Sigmoid colon (tissue), 4 donors: Measurements from ENCODE around the gene COLEC12.

Source experiments
- CTCF ChIP-seq, 4 experiments: fragments of 450-650 bp in 3 of 4; fragments of 200-600 bp in 1 of 4; IDR thresholded peaks; one replicate each; pipeline ENCODE4 v1.5.1; 2016 to 2019; ENCODE audit warnings: antibody characterized with exemption in 4 of 4, mild to moderate bottlenecking in 3 of 4, moderate library complexity in 2 of 4
- POLR2A ChIP-seq, 2 donors: fragments of 450-650 bp; IDR thresholded peaks; one replicate each; pipeline ENCODE4 v1.6.1; 2016; ENCODE audit warnings: antibody characterized with exemption in 2 of 2, mild to moderate bottlenecking in 2 of 2, moderate library complexity in 2 of 2
- POLR2AphosphoS5 ChIP-seq, 4 donors: sonication (generic); formaldehyde crosslinking; IDR thresholded peaks; one replicate each; pipeline ENCODE4 v1.6.1; 2017; ENCODE audit warnings: antibody characterized with exemption in 4 of 4

- TF ChIP-seq CTCF (IDR thresholded peaks at IDR 0.05): no peak
- no peak for TF ChIP-seq POLR2A (IDR thresholded peaks at IDR 0.05)
- TF ChIP-seq POLR2AphosphoS5 (IDR thresholded peaks at IDR 0.05): no peak
Observed at GRCh38 chr18:471716-472115, 28.8 kb downstream of the COLEC12 start.
